ENCODE results near the gene SELPLG.

DNA sequence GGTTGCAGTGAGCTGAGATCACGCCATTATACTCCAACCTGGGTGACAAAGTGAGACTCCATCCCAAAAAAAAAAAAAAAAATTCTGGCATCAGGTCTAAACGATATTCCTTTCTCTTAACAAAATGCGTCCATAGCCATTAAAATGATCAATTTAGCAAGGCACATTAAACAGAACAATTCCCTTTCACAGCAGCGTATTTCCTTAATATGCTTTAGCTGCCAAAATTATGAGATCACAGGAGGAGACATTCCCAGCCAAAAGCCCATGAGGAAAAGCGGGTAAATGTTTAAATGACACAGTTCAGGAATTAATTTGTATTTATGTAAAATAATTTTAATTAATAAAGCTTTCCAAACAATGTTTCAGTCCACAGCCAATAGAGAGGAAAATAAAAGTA, 43.0 kb upstream of the SELPLG start:
- TF ChIP-seq, protein P1, sequence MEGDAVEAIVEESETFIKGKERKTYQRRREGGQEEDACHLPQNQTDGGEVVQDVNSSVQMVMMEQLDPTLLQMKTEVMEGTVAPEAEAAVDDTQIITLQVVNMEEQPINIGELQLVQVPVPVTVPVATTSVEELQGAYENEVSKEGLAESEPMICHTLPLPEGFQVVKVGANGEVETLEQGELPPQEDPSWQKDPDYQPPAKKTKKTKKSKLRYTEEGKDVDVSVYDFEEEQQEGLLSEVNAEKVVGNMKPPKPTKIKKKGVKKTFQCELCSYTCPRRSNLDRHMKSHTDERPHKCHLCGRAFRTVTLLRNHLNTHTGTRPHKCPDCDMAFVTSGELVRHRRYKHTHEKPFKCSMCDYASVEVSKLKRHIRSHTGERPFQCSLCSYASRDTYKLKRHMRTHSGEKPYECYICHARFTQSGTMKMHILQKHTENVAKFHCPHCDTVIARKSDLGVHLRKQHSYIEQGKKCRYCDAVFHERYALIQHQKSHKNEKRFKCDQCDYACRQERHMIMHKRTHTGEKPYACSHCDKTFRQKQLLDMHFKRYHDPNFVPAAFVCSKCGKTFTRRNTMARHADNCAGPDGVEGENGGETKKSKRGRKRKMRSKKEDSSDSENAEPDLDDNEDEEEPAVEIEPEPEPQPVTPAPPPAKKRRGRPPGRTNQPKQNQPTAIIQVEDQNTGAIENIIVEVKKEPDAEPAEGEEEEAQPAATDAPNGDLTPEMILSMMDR (IDR thresholded peaks at IDR 0.05), result no peak
- TF ChIP-seq POLR2A (IDR thresholded peaks at IDR 0.05) (no peak), POLR2AphosphoS5 (IDR thresholded peaks at IDR 0.05) (peak; percentile 12), EP300 (IDR thresholded peaks at IDR 0.05) (no peak)

Data from gastroesophageal sphincter (tissue), 3 donors.